NCI-H526 treated with DMSO at 0.1 percent for 48 hours (cell line): Measurements from ENCODE around the gene ELF1.

ENCODE experiments used
- DNase-seq: peaks from one replicate; lab custom pipeline; 2025; lab: John Stamatoyannopoulos, UW

The ELF1 gene

GRCh38 chr13:41006978-41007743 lies 12.0 kb downstream of the ELF1 start:
- no peak for DNase-seq

DNA sequence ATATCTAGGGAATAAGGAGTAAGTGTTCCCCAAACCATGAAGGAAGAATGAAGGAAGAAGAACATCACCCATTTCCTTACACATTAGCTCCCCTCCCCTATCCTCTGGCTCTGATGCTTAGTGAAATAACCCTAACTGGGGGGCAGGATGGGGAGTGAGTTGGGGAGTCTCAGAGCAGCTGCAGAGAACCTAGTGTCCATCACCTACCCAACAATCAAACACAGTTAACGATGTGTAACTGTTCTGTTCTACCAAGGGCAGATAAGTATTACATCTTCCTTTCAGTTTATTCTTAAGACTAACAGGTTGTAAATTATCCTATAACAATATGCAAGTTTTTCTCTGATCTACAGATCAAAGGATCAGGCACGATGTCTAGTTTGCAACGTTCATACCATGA lies 12.8 kb downstream of the ELF1 start:
- DNase-seq = no peak

DNA sequence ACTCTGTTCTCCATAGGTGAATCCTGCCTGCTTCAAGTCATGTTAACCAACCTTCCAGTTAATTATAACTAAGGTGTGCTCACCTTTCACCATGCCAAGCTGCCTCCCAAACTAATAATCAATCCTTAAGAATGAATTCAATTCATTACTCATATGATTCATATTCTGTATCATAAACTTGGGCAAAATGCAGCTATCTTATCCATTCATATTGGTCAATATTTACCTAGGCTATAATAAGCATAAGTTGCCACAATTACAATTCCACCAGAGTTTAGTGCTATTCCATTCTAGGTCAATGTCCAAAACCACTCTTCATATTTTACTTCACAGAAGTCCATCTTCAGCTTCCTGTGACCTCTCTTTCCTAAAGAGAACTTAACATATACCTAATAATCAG lies 13.4 kb downstream of the ELF1 start:
- no peak for DNase-seq

GRCh38 chr13:41004875-41005693 lies 14.0 kb downstream of the ELF1 start:
- DNase-seq = no peak

DNA sequence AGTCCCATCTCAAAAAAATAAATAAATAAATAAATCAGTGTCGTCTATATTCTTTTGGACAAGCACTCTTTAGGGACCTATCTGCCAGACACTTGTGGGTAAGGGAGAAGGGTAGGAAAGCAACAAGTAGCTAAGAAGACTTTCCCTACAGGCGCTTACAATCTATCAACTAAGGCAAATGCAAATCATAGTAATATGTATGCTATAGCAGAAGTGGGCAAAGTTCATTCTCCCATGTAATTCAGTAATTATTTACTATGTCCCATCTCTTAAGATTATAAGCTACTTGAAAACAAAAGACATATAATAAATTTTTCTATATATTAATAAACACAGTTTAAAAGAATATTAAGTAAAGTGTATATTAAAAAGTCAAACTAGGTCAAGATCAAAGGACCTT lies 16.5 kb downstream of the ELF1 start:
- DNase-seq = peak; percentile 34

GRCh38 chr13:41001695-41002094 lies 17.4 kb downstream of the ELF1 start:
- DNase-seq = no peak

- DNase-seq = no peak
Observed at GRCh38 chr13:40999416-40999815, 19.7 kb downstream of the ELF1 start.

DNA sequence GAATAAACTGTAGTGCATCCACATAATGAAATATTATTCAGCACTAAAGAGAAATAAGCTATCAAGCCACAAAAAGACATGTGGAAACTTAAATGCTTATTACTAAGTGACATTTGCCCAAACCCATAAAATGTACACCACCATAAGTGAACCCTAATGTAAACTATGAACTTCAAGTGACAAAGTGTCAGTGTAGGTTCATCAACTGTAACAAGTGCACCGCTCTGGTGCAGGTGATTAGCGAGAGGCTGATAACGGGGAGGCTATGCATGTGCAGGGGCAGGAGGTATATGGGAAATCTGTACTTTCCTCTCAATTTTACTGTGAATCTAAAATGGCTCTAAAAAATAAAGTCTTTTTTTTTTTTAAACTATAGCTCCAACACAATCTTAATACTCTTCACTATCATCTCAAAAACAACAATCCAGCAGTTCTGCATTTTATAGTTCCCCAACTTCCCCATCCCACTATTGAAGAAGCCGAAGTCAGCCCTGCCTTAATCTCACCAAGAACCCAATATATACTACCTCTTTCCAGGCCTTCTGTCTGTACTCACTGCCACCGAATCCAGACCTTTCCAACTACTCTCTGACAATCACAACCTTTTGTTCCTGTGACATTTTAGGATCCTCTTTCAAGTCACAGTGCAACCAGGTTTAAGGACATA lies 22.6 kb downstream of the ELF1 start:
- DNase-seq = no peak

- DNase-seq = no peak
Observed at GRCh38 chr13:40995997-40996396, 23.1 kb downstream of the ELF1 start.

- no peak for DNase-seq
Observed at GRCh38 chr13:40994581-40995230, 24.4 kb downstream of the ELF1 start.

GRCh38 chr13:40993987-40994386 lies 25.1 kb downstream of the ELF1 start:
- DNase-seq = peak; percentile 95

- DNase-seq = no peak
Observed at GRCh38 chr13:40992678-40993518, 26.2 kb downstream of the ELF1 start.

DNA sequence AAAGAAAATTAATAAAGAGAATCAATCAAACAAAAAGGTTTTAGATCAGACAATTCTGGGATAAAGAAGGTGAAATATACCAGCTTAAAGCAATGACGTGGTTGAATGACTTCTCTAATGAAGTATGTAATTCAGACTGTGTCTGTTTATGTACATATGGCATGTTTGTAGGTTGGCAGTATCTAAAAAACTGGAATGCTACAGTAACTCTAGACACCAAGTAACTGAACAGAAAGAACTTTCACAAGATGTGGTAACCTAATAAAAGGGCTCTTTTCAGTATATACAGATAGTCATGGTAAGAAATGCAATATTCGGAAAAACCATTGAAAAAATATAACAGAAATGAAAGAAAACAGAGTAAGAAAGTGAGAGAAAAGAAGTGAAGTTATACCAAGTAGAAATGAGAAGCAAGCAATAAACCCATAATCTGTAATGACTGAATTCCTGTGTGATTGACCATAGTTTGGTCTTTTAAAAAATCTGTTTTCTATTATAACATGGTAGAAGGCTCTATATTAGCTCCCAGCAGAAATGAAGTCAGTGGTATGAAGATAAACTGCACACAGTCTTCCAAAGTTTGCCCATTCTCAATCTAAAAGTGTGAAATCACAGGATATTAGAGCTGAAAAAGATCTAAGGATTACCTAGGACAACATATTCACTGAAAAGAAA lies 31.4 kb downstream of the ELF1 start:
- DNase-seq = no peak

GRCh38 chr13:40986101-40986856 lies 32.8 kb downstream of the ELF1 start:
- no peak for DNase-seq

DNA sequence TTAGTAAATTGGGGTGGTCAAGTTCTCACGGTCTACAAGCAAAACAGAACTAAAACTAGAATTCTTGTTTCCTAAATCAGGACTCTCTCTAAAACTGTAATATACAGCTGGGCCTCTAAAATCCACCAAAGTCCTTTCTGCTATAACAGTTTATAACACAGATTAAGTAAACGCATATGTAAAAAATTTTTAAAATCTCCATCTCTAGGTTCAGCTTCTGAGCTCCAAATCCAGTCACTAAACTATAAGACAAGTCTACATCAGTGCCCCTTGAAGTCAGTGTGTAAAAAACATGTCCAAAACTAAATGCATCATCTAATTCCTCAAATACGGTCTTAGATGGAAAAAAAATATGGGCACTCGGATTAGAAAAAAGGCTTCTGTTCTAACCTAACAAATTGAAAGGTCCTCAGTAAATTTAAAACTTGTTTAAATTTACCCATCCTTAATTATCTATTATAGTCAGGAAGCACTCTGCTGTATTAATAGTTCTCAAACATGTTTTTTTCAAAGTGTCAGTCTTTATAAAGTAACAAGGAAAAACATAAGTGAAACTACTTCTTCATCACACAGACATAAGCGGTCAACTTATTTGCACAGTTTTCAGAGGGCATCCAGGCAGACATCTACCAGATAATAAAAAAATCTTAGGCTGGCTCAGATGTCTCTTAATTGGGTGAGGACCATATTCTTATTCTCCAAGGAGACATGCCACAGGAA lies 33.6 kb downstream of the ELF1 start:
- DNase-seq = no peak

DNA sequence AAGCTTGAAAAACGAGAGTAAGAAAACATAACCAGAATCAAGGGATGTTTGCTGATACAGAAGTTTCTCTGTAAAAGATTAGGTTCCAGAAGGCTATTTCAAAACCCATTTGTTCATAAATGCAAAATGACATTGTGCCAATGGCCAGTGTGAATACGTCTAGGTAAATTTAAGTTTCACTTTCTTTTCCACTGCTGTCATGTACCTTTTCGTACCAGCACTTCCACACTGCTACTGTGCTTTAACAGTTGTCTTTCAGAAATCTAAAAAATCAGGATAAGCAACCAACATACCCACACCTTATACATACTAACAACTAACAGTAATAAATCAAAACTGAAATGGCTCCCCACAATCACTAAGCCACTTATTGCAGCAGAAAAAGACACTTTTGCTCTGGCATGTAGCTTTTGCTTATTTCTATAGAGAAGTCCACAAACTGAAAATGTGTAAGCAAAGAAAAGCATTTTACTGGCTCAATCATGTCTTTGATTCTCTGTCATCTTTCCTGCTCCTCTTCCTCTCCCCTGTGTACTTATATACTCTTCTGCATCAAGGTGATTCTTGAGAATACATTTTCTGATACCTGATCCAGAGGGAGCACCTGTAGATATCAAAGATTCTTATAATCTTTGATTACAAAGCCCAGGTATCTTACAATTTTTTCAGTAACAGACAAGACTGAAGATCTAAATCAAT lies 34.3 kb downstream of the ELF1 start:
- no peak for DNase-seq

GRCh38 chr13:40983725-40984667 lies 35.1 kb downstream of the ELF1 start:
- no peak for DNase-seq

DNA sequence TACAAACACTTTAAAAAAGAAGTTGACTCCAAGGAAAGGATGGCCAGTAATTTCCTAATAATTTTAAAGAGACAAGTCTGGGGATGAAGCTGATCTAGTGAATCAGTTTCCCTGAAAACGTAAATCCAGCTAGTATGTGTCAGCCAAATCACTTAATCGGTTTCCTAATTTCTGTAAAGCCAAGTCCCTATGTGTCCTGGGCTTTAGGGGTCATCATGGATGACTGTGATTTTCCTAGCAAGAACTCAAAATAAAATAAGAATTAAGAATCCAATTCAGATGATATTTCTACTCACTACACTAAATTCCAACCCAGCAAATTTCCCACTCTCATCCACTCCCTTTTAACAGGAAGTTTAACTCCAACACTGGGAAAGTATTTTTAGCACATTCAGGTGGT lies 35.9 kb downstream of the ELF1 start:
- DNase-seq = no peak
